Measurements from ENCODE around the gene FAM111A.

DNA sequence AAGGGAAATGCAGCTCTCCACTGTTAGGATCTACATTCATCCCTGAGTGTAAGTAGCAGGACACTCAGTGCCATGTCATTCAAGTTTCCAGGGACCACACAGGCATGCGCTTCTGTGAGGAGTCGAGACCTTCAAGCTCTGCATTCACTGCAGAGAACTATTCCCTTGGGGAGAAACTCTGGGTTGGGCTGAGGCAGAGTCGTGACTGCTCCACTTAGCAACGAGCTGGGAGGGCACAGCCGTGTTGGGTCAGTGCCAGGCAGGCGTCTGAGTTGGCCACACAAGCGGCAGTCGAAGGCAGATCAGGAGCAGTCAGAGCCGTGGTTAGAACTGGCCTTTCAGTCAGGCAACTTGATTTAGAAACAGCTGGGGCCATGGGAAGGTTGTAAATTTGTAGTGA lies 55.3 kb downstream of the FAM111A start:
- TF ChIP-seq, protein P1, sequence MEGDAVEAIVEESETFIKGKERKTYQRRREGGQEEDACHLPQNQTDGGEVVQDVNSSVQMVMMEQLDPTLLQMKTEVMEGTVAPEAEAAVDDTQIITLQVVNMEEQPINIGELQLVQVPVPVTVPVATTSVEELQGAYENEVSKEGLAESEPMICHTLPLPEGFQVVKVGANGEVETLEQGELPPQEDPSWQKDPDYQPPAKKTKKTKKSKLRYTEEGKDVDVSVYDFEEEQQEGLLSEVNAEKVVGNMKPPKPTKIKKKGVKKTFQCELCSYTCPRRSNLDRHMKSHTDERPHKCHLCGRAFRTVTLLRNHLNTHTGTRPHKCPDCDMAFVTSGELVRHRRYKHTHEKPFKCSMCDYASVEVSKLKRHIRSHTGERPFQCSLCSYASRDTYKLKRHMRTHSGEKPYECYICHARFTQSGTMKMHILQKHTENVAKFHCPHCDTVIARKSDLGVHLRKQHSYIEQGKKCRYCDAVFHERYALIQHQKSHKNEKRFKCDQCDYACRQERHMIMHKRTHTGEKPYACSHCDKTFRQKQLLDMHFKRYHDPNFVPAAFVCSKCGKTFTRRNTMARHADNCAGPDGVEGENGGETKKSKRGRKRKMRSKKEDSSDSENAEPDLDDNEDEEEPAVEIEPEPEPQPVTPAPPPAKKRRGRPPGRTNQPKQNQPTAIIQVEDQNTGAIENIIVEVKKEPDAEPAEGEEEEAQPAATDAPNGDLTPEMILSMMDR (IDR thresholded peaks at IDR 0.05), result no peak
- TF ChIP-seq POLR2A (IDR thresholded peaks at IDR 0.05) (no peak), EP300 (IDR thresholded peaks at IDR 0.05) (no peak)

All from ovary (tissue), 3 donors.